Activated B cell treated with CpG ODN at 0.5 μM for 24 hours (primary cell): ENCODE results near the gene GDPD2. TPM values are rescaled to one million over a fixed set of nuclear protein-coding genes. Genes with fewer than 3 reads are reported as not detected.

Source experiments
- ATAC-seq: fragments of 200-7000 bp; cut with Tn5 transposase; one replicate; pipeline ENCODE4 v1.10.0; 2021; ENCODE audit warnings: low read depth, mild to moderate bottlenecking, moderate library complexity
- CTCF ChIA-PET: fragments of 350-600 bp; sonication (Branson Sonifier 250); formaldehyde crosslinking; loops from one replicate; lab custom pipeline; 2021; ENCODE audit warnings: antibody characterized with exemption; lab: Charles Lee
- POLR2A ChIA-PET: fragments of 350-600 bp; sonication (Branson Sonifier 250); formaldehyde crosslinking; loops from one replicate; lab custom pipeline; 2021; ENCODE audit warnings: antibody characterized with exemption; lab: Charles Lee
- DNase-seq: peaks from one replicate; pipeline ENCODE4 v3.0.0; 2022
- H3K27ac Mint-ChIP-seq: one replicate; pipeline ENCODE4 v1.8.0; 2020; ENCODE audit warnings: mixed read lengths
- H3K27me3 Mint-ChIP-seq: one replicate; pipeline ENCODE4 v1.8.0; 2021; ENCODE audit warnings: mixed read lengths
- H3K36me3 Mint-ChIP-seq: one replicate; pipeline ENCODE4 v1.8.0; 2021; ENCODE audit warnings: low read depth, mixed read lengths
- H3K4me1 Mint-ChIP-seq: one replicate; pipeline ENCODE4 v1.8.0; 2021; ENCODE audit warnings: mixed read lengths
- H3K4me3 Mint-ChIP-seq: one replicate; pipeline ENCODE4 v1.8.0; 2020; ENCODE audit warnings: mild to moderate bottlenecking, mixed read lengths
- H3K9me3 Mint-ChIP-seq: one replicate; pipeline ENCODE4 v1.8.0; 2020; ENCODE audit warnings: mixed read lengths
- CTCF ChIP-seq: fragments of 200-600 bp; IDR thresholded peaks from one replicate; pipeline ENCODE4 v1.8.0; 2022; ENCODE audit warnings: antibody characterized with exemption, mild to moderate bottlenecking
- intact Hi-C: fragments of 100-400 bp; cut with micrococcal nuclease; formaldehyde crosslinking; loops from one replicate; pipeline ENCODE4 v1.15.1; 2024
- total RNA-seq: library from RNA; stranded (reverse); gene quantifications from 2 replicates; pipeline ENCODE4 v1.2.3, GENCODE V29; 2022

Gene GDPD2
- total RNA-seq, 1 donor from 2014 or later = not detected

DNA sequence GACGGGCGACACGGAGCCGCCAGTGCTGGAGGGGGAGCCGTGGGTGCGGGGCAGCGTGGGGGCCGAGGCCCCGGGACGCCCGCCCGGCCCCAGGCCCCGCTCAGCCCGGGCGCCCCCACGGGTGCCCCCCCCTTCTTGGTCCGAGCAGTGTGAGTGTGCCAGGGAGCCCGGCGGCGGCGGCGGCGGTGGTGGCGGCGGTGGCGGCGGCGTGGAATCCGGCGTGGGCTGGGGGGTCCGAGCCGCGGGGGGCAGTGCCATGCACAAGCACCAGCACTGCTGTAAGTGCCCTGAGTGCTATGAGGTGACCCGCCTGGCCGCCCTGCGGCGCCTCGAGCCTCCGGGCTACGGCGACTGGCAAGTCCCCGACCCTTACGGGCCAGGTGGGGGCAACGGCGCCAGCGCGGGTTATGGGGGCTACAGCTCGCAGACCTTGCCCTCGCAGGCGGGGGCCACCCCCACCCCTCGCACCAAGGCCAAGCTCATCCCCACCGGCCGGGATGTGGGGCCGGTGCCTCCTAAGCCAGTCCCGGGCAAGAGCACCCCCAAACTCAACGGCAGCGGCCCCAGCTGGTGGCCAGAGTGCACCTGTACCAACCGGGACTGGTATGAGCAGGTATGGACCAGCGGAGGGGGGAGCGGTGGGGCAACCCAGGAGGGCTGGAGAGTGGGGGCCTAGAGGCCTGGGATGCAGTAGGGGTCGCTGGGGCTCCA lies 22.0 kb downstream of the GDPD2 start:
- CTCF ChIA-PET = no interaction called here
- H3K27me3 Mint-ChIP-seq = peaks cover 14% of the 10 kb centered on the region
- intact Hi-C loops = loop anchor here (1.0 kb wide), 1 partner anchor 11 kb away; no protein-coding TSS in a partner anchor

GRCh38 chrX:70445951-70446350 lies 22.8 kb downstream of the GDPD2 start:
- intact Hi-C loops = no loop called here
- ChIA-PET CTCF (interaction anchor here (1.2 kb wide), 1 partner anchor 249 kb away, joined by 3 read pairs; no protein-coding TSS in a partner anchor), POLR2A (no interaction called here)
- TF ChIP-seq CTCF = no peak
- ATAC-seq = no peak
- Mint-ChIP-seq H3K36me3 (no peaks in the 10 kb centered on the region), H3K27ac (no peak overlapping the region), H3K9me3 (no peaks in the 10 kb centered on the region), H3K27me3 (peaks cover 11% of the 10 kb centered on the region), H3K4me3 (no peak overlapping the region), H3K4me1 (peaks cover 3% of the 10 kb centered on the region)
- DNase-seq = no peak

More for the DNA sequence above, 22.0 kb downstream of the GDPD2 start:
- TF ChIP-seq CTCF = no peak
- Mint-ChIP-seq H3K4me3 (peak overlapping the region; percentile 69), H3K36me3 (no peaks in the 10 kb centered on the region), H3K4me1 (peaks cover 3% of the 10 kb centered on the region), H3K27ac (no peak overlapping the region), H3K9me3 (no peaks in the 10 kb centered on the region)
- POLR2A ChIA-PET = interaction anchor here (0.6 kb wide), 1 partner anchor 147 kb away, joined by 3 read pairs; no protein-coding TSS in a partner anchor
- ATAC-seq (no peak), DNase-seq (no peak)

DNA sequence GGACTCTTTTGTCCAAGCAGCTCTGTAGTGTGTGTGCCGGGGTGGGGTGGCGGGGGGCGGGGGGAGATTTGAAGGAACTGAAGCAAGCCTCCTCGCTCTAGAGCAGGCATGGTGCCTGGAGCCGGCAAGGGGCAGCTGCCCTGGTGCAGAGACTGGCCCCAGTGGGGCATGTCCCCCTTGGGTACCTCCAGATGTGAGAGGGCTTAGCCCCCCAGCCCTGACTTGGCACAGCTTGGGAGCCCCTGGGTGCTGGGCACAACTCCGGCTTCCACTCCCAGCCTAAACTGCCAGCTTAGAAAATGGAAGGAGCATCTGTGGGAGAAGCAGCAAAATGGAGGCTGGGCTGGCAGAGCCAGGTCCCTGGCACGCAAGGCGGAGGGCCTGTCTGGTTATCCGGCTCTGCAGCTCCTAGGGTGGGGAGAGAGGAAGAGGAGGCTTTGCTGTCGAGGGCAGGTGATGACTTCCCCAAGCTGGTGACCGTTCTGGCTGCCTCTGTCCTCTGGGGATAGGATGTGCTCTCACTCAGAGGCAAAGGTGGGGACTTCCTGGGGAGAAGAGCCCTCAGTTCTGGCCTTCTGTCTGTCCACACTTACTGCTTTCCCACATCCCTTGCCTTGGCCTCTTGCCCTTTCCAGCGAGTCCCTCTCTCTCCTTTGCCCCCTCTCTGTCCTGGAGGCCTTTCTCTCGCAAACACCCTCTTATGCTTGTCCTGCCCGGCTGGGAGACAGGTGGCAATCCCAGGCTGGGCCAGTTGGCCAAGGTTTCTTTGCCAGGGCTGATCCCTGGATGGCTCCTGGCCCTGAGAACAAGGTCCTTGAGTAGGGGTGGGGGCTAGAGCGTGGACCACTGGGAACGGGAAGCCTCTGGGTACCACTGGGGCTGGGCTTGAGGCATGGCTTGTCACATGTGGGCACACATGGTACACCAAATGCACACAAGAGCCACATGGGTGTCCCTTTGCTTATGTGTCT lies 23.6 kb downstream of the GDPD2 start:
- intact Hi-C loops = no loop called here
- Mint-ChIP-seq H3K27ac (no peak overlapping the region), H3K9me3 (no peaks in the 10 kb centered on the region), H3K4me3 (no peak overlapping the region), H3K4me1 (peaks cover 4% of the 10 kb centered on the region), H3K27me3 (peaks cover 8% of the 10 kb centered on the region), H3K36me3 (no peaks in the 10 kb centered on the region)
- no peak for TF ChIP-seq CTCF
- ATAC-seq (no peak), DNase-seq (no peak)
- ChIA-PET POLR2A (no interaction called here), CTCF (interaction anchor here (1.2 kb wide), 1 partner anchor 250 kb away, joined by 3 read pairs; no protein-coding TSS in a partner anchor)

DNA sequence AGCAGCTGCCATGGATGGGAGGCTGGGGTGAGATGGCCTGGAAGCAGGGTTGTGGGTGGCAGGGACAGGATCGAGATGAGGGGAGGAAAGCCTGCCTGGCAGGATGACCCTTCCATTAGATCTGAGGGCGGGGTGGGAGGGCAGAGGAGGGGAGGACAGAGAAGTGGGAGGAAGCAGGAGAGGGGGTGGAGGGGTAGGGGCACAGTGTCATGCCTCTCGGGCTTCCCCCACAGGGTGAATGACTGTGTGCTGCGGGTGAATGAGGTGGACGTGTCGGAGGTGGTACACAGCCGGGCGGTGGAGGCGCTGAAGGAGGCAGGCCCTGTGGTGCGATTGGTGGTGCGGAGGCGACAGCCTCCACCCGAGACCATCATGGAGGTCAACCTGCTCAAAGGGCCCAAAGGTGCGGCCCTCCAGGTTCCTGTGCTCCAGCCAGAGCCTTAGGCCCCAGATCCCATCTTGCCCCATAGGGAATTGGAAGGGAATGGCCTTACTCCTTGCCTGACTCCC lies 26.4 kb downstream of the GDPD2 start:
- DNase-seq = no peak
- intact Hi-C loops = no loop called here
- ChIA-PET POLR2A (no interaction called here), CTCF (no interaction called here)
- no peak overlapping the region for H3K27ac Mint-ChIP-seq
- no peak for TF ChIP-seq CTCF
- no peaks in the 10 kb centered on the region for H3K9me3 Mint-ChIP-seq
- H3K4me1 Mint-ChIP-seq = peaks cover 28% of the 10 kb centered on the region
- no peak overlapping the region for H3K4me3 Mint-ChIP-seq
- no peak for ATAC-seq
- H3K27me3 Mint-ChIP-seq = peaks cover 6% of the 10 kb centered on the region
- H3K36me3 Mint-ChIP-seq = no peaks in the 10 kb centered on the region
